CD4-positive, alpha-beta T cell treated with Interleukin-17A for 4 hours (primary cell): ENCODE results near the gene PI4KA.

Experiments
- DNase-seq: peaks from one replicate; pipeline ENCODE4 v3.0.0-alpha.2; 2020; ENCODE audit warnings: mixed read lengths

Gene PI4KA

DNA sequence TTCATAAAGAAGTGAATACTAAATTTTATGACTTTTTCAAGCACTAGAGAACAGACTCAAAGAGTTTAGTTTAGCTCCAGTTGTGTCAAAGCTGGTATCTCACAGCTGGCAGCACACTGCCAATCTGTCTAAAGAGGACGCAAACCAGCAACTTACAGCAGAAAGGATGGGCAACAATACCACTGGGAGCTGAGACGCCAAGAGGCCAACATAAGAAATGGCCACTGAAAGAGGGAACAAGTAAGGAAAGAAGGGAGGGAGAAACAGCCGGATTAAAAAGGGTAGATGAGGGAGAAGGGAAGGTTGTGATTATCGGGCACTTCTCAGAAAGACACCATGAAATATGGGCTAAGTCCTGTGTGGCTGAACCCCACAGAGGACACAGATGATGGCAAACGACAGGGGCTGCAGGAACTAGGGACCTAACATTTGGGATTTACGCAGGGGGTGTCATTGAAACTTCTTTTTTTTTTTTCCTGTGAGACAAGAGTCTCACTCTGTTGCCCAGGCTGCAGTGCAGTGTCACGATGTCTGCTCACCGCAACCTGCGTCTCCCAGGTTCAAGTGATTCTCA, 43.0 kb downstream of the PI4KA start:
- no peak for DNase-seq

- DNase-seq = no peak
Observed at GRCh38 chr22:20814221-20814808, 44.3 kb downstream of the PI4KA start.

DNA sequence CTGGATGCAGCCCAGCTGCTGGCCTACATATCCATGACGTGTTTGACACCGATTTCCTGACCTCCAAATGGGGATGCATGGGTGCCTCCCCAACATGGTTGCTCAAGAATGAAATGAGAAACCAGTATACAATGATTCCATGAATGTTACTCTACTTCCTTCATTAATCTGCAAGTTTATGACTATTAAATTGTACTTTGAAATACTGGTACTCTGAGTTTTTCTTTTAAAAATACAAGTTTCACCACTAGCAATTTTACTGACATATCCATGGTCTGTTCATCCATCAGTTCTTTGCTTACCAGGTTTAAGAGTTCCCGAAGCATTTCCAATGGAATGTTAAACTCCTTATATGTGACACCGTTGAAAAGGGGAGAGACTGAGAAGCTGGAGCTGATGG, 45.6 kb downstream of the PI4KA start:
- no peak for DNase-seq

DNA sequence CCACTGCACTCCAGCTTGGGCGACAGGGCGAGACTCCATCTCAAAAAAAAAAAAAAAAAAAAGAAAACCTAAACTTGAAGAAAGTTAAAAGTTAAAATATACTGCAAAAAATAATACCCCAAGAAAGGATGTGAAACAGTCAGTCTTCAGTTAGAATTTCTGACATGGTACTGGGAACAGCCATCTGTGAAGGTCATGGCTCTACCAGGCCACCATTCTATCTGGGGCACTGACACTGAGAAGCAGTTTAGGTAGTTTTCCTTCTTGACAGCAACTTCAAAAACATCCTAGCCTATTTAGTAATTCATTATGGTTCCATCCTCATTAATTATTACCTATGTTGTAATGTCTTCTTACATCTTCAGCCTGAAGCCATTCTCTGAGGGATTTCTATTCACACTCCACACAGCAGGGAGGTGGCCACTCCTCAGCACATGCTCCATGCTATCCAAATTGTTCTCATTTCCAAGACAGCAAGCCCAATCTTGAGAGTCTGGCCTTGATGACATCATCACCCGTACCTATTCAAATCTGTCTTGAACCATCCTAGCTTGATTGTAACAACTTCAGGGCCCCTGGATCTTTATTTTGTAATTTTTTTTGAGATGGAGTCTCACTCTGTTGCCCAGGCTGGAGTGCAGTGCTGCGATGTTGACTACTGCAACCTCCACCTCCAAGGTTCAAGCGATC, 46.5 kb downstream of the PI4KA start:
- DNase-seq = no peak

GRCh38 chr22:20811171-20811570, 47.4 kb downstream of the PI4KA start:
- no peak for DNase-seq

DNA sequence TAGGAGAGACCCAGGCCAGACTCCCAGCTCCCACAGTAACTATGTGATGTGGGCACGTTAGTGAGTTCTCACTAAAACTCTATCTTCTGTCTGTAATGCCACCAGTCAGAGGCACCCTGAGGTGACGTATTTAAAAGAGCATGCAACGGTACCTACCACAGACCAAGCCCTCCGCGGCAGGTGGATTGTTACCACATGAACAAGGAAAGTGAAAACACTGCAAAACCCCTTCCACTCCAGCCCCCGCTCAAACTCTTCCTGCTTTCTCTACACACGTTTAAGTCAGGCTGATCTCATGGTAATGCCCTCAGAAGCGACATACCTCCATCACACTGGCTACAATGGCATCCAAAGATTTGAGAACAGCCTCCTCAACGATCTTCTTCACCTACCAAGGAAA, 48.0 kb downstream of the PI4KA start:
- peak; percentile 7 for DNase-seq

- DNase-seq = no peak
Observed at GRCh38 chr22:20809538-20810185, 48.9 kb downstream of the PI4KA start.

- DNase-seq = no peak
Observed at GRCh38 chr22:20808844-20809243, 49.8 kb downstream of the PI4KA start.

GRCh38 chr22:20807315-20807752, 51.3 kb downstream of the PI4KA start:
- DNase-seq = no peak

DNA sequence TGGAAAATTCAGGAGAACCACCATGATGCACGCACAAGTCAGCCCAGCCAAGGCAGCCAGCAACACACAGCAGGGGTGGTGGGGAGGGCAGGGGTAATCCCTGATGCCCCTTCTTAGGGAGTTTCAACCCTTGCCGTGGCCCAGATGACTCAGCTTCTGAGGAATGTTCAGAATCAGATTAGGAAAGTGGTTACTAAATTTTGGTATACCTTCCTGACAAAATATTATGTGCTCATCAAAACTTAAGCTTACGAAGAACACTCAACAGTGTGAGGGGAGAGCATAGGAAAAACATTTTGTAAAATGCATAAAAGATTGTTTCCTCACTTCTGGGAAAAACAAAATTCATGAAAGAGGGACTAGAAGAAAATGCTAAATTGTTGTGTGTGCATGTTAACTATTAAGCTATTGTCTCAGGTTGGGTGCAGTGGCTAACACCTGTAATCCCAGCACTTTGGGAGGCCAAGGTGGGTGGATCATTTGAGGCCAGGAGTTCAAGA, 52.6 kb downstream of the PI4KA start:
- no peak for DNase-seq

DNA sequence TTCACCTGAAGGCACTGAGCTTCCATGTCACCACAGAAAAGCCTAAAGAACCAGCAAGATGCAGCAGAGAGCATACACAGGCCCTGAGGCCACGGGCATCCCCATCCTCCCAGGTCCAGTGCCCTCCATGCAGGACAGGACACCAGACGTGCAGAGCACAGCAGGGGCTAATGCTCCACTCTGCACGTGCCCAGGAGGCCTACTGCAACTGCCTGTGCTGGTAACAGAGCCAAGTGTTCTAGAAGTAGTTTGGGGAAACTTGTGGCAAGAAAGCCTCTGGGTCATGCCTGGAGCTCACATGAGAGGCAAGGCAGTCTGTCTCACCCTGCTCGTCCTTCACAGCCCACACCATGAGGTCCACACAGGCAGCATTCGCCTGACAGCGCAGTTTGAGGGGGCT, 54.0 kb downstream of the PI4KA start:
- DNase-seq = no peak

DNA sequence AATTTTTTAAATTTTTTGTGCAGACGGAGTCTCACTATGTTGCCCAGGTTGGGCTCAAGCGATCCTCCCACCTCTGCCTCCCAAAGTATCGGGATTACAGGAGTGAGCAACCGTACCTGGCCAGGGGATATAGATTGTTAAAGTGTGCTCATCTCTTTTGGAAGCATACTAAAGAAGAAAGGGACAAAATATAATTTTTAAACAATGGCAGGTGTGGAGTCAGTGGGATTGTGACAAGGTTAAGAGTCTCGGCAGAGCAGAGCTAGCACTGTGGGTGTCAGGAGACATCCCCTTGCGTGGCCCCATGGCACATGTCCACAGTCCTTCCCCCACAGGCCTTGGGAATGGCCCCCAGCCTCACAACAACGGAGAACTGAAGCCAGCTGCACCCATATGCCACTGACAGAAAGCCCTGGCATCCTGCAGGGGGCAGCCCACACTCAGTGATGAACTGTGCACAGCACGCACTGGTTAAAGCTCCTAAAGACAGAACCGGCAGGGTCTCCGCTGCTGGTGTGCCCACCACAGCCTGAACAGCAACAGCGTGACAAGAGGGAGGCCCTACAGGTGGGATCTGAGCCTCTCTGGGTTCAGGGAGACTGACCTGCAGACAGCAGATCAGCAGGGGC, 54.8 kb downstream of the PI4KA start:
- DNase-seq = peak; percentile 52

GRCh38 chr22:20802922-20803553, 55.6 kb downstream of the PI4KA start:
- no peak for DNase-seq

DNA sequence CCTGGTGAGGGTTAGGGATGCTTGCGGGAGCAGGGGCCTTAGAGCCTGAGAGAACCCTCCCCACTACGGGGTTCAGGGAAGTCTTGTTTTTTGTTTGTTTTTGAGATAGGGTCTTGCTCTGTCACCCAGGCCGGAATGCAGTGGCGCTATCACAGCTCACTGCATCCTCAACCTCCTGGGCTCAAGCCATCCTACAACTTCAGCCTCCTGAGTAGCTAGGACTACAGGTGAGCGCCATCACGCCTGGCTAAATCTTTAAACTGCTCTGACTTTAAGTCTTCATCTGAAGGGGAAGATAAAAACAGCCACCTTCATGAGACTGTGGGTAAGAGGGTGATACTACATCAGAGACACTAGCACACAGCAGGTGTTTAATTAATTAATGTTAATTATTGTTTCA, 56.2 kb downstream of the PI4KA start:
- DNase-seq = no peak

GRCh38 chr22:20799449-20799848, 59.2 kb downstream of the PI4KA start:
- DNase-seq = no peak

- no peak for DNase-seq
Observed at GRCh38 chr22:20798974-20799373, 59.6 kb downstream of the PI4KA start.

- no peak for DNase-seq
Observed at GRCh38 chr22:20798218-20798617, 60.4 kb downstream of the PI4KA start.

DNA sequence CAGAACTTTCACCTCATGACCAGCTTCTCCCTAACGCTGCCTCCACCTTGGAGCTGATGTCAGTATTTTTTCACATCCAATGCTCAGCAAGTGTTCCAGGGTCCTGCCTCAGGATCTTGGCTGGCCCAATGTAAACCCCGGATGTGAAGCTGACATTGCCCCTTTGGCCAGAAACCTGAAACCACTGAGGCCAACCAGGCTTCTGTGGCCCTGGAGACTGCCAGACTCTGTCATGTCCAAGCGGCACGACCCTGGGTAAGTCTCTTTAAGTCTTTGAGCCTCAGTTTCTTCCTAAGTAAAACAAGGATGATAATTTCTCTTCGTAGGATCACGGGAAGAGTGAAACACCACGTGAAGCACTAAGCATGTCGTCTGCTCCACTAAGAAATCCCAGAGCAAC, 61.9 kb downstream of the PI4KA start:
- no peak for DNase-seq

DNA sequence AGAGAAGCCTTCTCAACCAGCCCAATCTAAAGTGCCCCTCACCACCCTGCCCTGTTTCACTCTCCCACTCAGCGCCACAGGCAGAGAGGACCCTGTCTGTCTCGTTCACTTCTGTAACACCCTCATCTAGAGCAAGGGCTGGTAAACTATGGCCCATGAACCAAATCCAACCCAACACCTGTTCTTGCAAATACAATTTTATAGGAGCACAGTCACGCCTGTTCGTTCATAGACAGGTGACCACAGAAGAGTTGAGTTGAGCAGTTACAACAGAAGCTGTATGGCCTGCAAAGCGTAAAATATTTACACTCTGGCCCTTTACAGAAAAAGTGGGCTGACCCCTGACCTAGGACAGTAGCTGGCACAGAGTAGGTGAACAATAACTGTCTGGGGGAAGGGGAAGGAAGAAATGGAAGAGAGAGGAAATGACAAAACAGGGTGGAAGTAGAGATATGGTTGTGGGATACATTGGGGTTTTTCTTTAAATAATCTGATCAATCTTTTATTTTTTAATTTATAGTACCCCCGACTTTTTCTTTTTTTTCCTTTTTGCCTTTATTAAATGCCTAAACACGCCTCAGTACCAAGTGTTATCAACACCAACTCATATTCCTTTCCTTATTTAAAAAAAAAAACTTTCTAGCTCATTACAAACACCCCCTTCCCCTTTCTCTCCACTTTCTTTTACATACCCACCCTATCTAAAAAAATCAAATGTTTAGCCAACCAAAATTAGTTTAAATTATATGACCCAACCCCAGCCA, 63.8 kb downstream of the PI4KA start:
- DNase-seq = no peak

DNA sequence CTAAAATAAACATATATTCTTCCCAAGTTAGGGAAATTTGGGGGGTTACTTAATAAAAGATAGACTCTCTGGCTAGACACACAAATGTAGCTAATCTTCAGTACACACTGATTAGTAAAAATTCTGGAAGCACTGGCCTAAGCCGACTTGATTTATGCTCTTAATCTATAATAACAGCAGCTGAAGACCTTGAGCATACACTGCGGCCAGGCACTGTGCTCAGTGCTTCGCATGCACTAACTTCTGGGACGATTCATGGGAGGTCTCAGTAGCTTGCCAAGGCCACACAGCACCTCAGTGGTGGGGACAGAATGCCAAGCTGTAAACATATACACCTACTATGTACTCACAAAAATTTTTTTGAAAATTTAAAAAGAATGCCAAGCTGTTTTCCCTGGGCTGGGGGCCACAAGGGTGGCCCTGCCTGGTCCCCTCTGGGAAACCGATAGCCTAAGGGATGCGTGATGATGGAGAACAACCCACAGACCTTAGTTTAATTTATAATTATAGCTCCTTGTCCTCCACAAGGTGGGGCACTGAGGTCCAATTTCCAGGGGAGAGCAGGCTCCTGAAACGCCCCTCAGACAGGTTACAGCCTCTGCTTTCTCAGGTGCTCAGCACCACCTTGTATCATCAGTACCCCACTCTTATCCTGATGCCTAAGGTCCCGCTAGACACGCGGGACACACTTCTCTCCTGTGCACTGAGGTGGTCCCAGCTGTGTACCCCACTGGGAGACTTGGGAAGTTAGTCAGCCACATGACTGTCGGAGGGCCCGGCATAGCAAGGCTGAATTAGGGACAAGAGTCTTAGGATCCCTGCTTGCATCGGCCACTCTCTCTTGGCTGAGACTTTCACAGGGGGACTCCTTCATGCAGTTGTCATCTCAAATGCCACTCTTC, 64.6 kb downstream of the PI4KA start:
- no peak for DNase-seq
